ENCODE data around the gene ANKRD31.

GRCh38 chr5:75028090-75028489, 208.6 kb downstream of the ANKRD31 start:
- TF ChIP-seq NPAS2 (CRISPR knock-in tag; IDR thresholded peaks at IDR 0.05; ENCODE audit: borderline replicate concordance) (no peak), POLR2A (IDR thresholded peaks at IDR 0.05; ENCODE audit: low read length) (no peak)
